ENCODE data around the gene PPFIBP2.
A peak's percentile ranks its signal among the peaks of the same experiment; 100 is the strongest.

The PPFIBP2 gene

GRCh38 chr11:7513234-7514098, at the start of gene PPFIBP2:
TSS of gene PPFIBP2 (plus strand) at chr11:7513999. CDS start at chr11:7549476, 35,477 bp downstream.
- WGBS (ENCODE audit: insufficient coverage, insufficient read length), result no CpG with 5 or more reads among the region's 79 CpGs
- DNase-seq (ENCODE audit: low read depth, low spot score), result peak; percentile 60
- Histone ChIP-seq H3K36me3 (ENCODE audit: control insufficient read depth, insufficient read depth, low read length) (no peaks in the 10 kb centered on the region), H3K27ac (ENCODE audit: low read length) (no peak within 1 kb of the TSS), H3K4me1 (ENCODE audit: control insufficient read depth, insufficient read depth, low read length) (peaks cover 3% of the 10 kb centered on the region), H3K27me3 (ENCODE audit: control insufficient read depth, insufficient read depth, low read length) (peaks cover 5% of the 10 kb centered on the region; the same call in 1 of the 2 replicates), H3K4me3 (ENCODE audit: low read length) (peak within 1 kb of the TSS; percentile 86), H3K9me3 (ENCODE audit: control insufficient read depth, insufficient read depth, low read length) (no peaks in the 10 kb centered on the region)

GRCh38 chr11:7467652-7468051, 46.1 kb upstream of the PPFIBP2 start:
- Histone ChIP-seq H3K4me1 (ENCODE audit: control insufficient read depth, insufficient read depth, low read length) (no peaks in the 10 kb centered on the region; the same call in 1 of the 2 replicates), H3K27ac (ENCODE audit: low read length) (no peak overlapping the region), H3K4me3 (ENCODE audit: low read length) (no peak overlapping the region), H3K27me3 (ENCODE audit: control insufficient read depth, insufficient read depth, low read length) (no peaks in the 10 kb centered on the region), H3K36me3 (ENCODE audit: control insufficient read depth, insufficient read depth, low read length) (no peaks in the 10 kb centered on the region), H3K9me3 (ENCODE audit: control insufficient read depth, insufficient read depth, low read length) (no peaks in the 10 kb centered on the region)
- DNase-seq (ENCODE audit: low read depth, low spot score), result no peak
- no CpG with 5 or more reads among the region's 2 CpGs for WGBS (ENCODE audit: insufficient coverage, insufficient read length)

GRCh38 chr11:7469351-7469865, 44.4 kb upstream of the PPFIBP2 start:
- Histone ChIP-seq H3K4me3 (ENCODE audit: low read length) (no peak overlapping the region), H3K27me3 (ENCODE audit: control insufficient read depth, insufficient read depth, low read length) (no peaks in the 10 kb centered on the region), H3K36me3 (ENCODE audit: control insufficient read depth, insufficient read depth, low read length) (no peaks in the 10 kb centered on the region), H3K27ac (ENCODE audit: low read length) (no peak overlapping the region), H3K4me1 (ENCODE audit: control insufficient read depth, insufficient read depth, low read length) (no peaks in the 10 kb centered on the region; the same call in 1 of the 2 replicates), H3K9me3 (ENCODE audit: control insufficient read depth, insufficient read depth, low read length) (no peaks in the 10 kb centered on the region)
- no peak for DNase-seq (ENCODE audit: low read depth, low spot score)
- no CpG with 5 or more reads among the region's 5 CpGs for WGBS (ENCODE audit: insufficient coverage, insufficient read length)

- no CpG with 5 or more reads among the region's 7 CpGs for WGBS (ENCODE audit: insufficient coverage, insufficient read length)
Observed at GRCh38 chr11:7471071-7471470, 42.7 kb upstream of the PPFIBP2 start.

GRCh38 chr11:7473717-7474116, 40.1 kb upstream of the PPFIBP2 start:
- DNase-seq (ENCODE audit: low read depth, low spot score), result no peak
- WGBS (ENCODE audit: insufficient coverage, insufficient read length), result no CpG with 5 or more reads among the region's 1 CpG
- Histone ChIP-seq H3K9me3 (ENCODE audit: control insufficient read depth, insufficient read depth, low read length) (no peaks in the 10 kb centered on the region), H3K36me3 (ENCODE audit: control insufficient read depth, insufficient read depth, low read length) (no peaks in the 10 kb centered on the region), H3K4me3 (ENCODE audit: low read length) (no peak overlapping the region), H3K27me3 (ENCODE audit: control insufficient read depth, insufficient read depth, low read length) (no peaks in the 10 kb centered on the region), H3K4me1 (ENCODE audit: control insufficient read depth, insufficient read depth, low read length) (no peaks in the 10 kb centered on the region; the same call in 1 of the 2 replicates), H3K27ac (ENCODE audit: low read length) (no peak overlapping the region)

More at GRCh38 chr11:7471071-7471470, 42.7 kb upstream of the PPFIBP2 start:
- Histone ChIP-seq H3K9me3 (ENCODE audit: control insufficient read depth, insufficient read depth, low read length) (no peaks in the 10 kb centered on the region), H3K36me3 (ENCODE audit: control insufficient read depth, insufficient read depth, low read length) (no peaks in the 10 kb centered on the region), H3K4me3 (ENCODE audit: low read length) (no peak overlapping the region), H3K27me3 (ENCODE audit: control insufficient read depth, insufficient read depth, low read length) (no peaks in the 10 kb centered on the region), H3K4me1 (ENCODE audit: control insufficient read depth, insufficient read depth, low read length) (no peaks in the 10 kb centered on the region; the same call in 1 of the 2 replicates), H3K27ac (ENCODE audit: low read length) (no peak overlapping the region)
- no peak for DNase-seq (ENCODE audit: low read depth, low spot score)

GRCh38 chr11:7480113-7480512, 33.7 kb upstream of the PPFIBP2 start:
- WGBS (ENCODE audit: insufficient coverage, insufficient read length), result no CpG with 5 or more reads among the region's 2 CpGs
- Histone ChIP-seq H3K4me1 (ENCODE audit: control insufficient read depth, insufficient read depth, low read length) (peaks cover 2% of the 10 kb centered on the region), H3K9me3 (ENCODE audit: control insufficient read depth, insufficient read depth, low read length) (no peaks in the 10 kb centered on the region), H3K27me3 (ENCODE audit: control insufficient read depth, insufficient read depth, low read length) (no peaks in the 10 kb centered on the region), H3K4me3 (ENCODE audit: low read length) (no peak overlapping the region), H3K27ac (ENCODE audit: low read length) (no peak overlapping the region), H3K36me3 (ENCODE audit: control insufficient read depth, insufficient read depth, low read length) (no peaks in the 10 kb centered on the region)
- DNase-seq (ENCODE audit: low read depth, low spot score), result no peak

GRCh38 chr11:7484131-7484530, 29.7 kb upstream of the PPFIBP2 start:
- Histone ChIP-seq H3K4me3 (ENCODE audit: low read length) (no peak overlapping the region), H3K27me3 (ENCODE audit: control insufficient read depth, insufficient read depth, low read length) (no peaks in the 10 kb centered on the region), H3K27ac (ENCODE audit: low read length) (no peak overlapping the region), H3K4me1 (ENCODE audit: control insufficient read depth, insufficient read depth, low read length) (peaks cover 4% of the 10 kb centered on the region), H3K9me3 (ENCODE audit: control insufficient read depth, insufficient read depth, low read length) (no peaks in the 10 kb centered on the region), H3K36me3 (ENCODE audit: control insufficient read depth, insufficient read depth, low read length) (no peaks in the 10 kb centered on the region)
- no peak for DNase-seq (ENCODE audit: low read depth, low spot score)
- WGBS (ENCODE audit: insufficient coverage, insufficient read length), result no CpG with 5 or more reads among the region's 3 CpGs

- no peak for DNase-seq (ENCODE audit: low read depth, low spot score)
- WGBS (ENCODE audit: insufficient coverage, insufficient read length), result no CpG with 5 or more reads among the region's 3 CpGs
- Histone ChIP-seq H3K4me1 (ENCODE audit: control insufficient read depth, insufficient read depth, low read length) (peaks cover 4% of the 10 kb centered on the region), H3K9me3 (ENCODE audit: control insufficient read depth, insufficient read depth, low read length) (no peaks in the 10 kb centered on the region; the same call in 1 of the 2 replicates), H3K27ac (ENCODE audit: low read length) (no peak overlapping the region), H3K27me3 (ENCODE audit: control insufficient read depth, insufficient read depth, low read length) (no peaks in the 10 kb centered on the region), H3K36me3 (ENCODE audit: control insufficient read depth, insufficient read depth, low read length) (no peaks in the 10 kb centered on the region), H3K4me3 (ENCODE audit: low read length) (no peak overlapping the region)
Observed at GRCh38 chr11:7484645-7485044, 29.2 kb upstream of the PPFIBP2 start.

- Histone ChIP-seq H3K9me3 (ENCODE audit: control insufficient read depth, insufficient read depth, low read length) (no peaks in the 10 kb centered on the region; the same call in 1 of the 2 replicates), H3K4me3 (ENCODE audit: low read length) (no peak within 1 kb of the TSS), H3K36me3 (ENCODE audit: control insufficient read depth, insufficient read depth, low read length) (no peaks in the 10 kb centered on the region), H3K27ac (ENCODE audit: low read length) (no peak within 1 kb of the TSS), H3K27me3 (ENCODE audit: control insufficient read depth, insufficient read depth, low read length) (no peaks in the 10 kb centered on the region), H3K4me1 (ENCODE audit: control insufficient read depth, insufficient read depth, low read length) (peaks cover 4% of the 10 kb centered on the region)
- WGBS (ENCODE audit: insufficient coverage, insufficient read length), result no CpG with 5 or more reads among the region's 15 CpGs
- DNase-seq (ENCODE audit: low read depth, low spot score), result no peak
Observed at GRCh38 chr11:7485186-7486097, 28.4 kb upstream of the PPFIBP2 start, which contains the start of gene OLFML1. TSS of gene OLFML1 (plus strand) at chr11:7485506. CDS start at chr11:7485876, 370 bp downstream.
